Panc1 (cell line): ENCODE data around the gene PRKG1. TPM values are rescaled to one million over a fixed set of nuclear protein-coding genes. Genes with fewer than 3 reads are reported as not detected.

Experiments
- ATAC-seq: fragments of 200-7000 bp; cut with Tn5 transposase; 2 replicates; pipeline ENCODE4 v1.9.1; 2020; ENCODE audit warnings: mild to moderate bottlenecking, moderate library complexity
- BruUV-seq: library from RNA; stranded (reverse); fragments of 400-500 nt; replicated peaks from 2 replicates; lab custom pipeline; 2021; lab: Mats Ljungman, UMichigan
- CTCF ChIA-PET: fragments of 300-600 bp; sonication (Branson Sonifier 250); formaldehyde crosslinking; loops from one replicate; lab custom pipeline; 2022; ENCODE audit warnings: antibody characterized with exemption; lab: Charles Lee
- POLR2A ChIA-PET: fragments of 300-600 bp; sonication (Branson Sonifier 250); formaldehyde crosslinking; loops from one replicate; lab custom pipeline; 2022; ENCODE audit warnings: antibody characterized with exemption; lab: Charles Lee
- DNase-seq: peaks from one replicate; pipeline ENCODE4 v3.0.0-alpha.2; 2010; ENCODE audit warnings: low read depth, low spot score
- H3K27ac ChIP-seq: 2 replicates; pipeline ENCODE4 v1.5.1; 2011; ENCODE audit warnings: mild to moderate bottlenecking, low read length, inconsistent platforms
- H3K27me3 ChIP-seq: fragments of 200-500 bp; sonication (Bioruptor generic); 2 replicates; pipeline ENCODE4 v1.6.0; 2014; ENCODE audit warnings: low read length, inconsistent platforms; ENCODE audit not compliant: control insufficient read depth, insufficient read depth
- H3K36me3 ChIP-seq: fragments of 200-500 bp; sonication (Bioruptor generic); 2 replicates; pipeline ENCODE4 v1.5.1; 2014; ENCODE audit warnings: inconsistent platforms, mild to moderate bottlenecking, low read length, moderate library complexity; ENCODE audit not compliant: control insufficient read depth, insufficient read depth
- H3K4me1 ChIP-seq: 2 replicates; pipeline ENCODE4 v1.5.1; 2011; ENCODE audit warnings: inconsistent platforms, mild to moderate bottlenecking, low read length, moderate library complexity; ENCODE audit not compliant: control insufficient read depth, insufficient read depth
- H3K4me3 ChIP-seq, 2 experiments: 2 replicates each; pipeline ENCODE4 v1.5.1; 2011 to 2012; ENCODE audit warnings: low read depth in 2 of 2, low read length in 2 of 2, mild to moderate bottlenecking in 2 of 2, inconsistent platforms in 1 of 2, moderate library complexity in 1 of 2
- H3K9me3 ChIP-seq: fragments of 200-500 bp; sonication (Bioruptor generic); 2 replicates; pipeline ENCODE4 v1.5.1; 2014; ENCODE audit warnings: low read depth, mild to moderate bottlenecking, inconsistent platforms, low read length, moderate library complexity; ENCODE audit not compliant: control insufficient read depth, insufficient read depth
- CTCF ChIP-seq: fragments of 450-650 bp; IDR thresholded peaks from 2 replicates; pipeline ENCODE4 v1.5.1; 2017; ENCODE audit warnings: mild to moderate bottlenecking
- POLR2AphosphoS5 ChIP-seq: IDR thresholded peaks from 2 replicates; pipeline ENCODE4 v1.6.1; 2012; ENCODE audit warnings: mild to moderate bottlenecking, low read depth, low read length, moderate library complexity
- REST ChIP-seq, 2 experiments: IDR thresholded peaks; 2 replicates each; pipeline ENCODE4 v1.6.1; 2011 to 2012; ENCODE audit warnings: low read depth in 2 of 2, control low read depth in 1 of 2, low read length in 1 of 2, mild to moderate bottlenecking in 1 of 2, moderate library complexity in 1 of 2; ENCODE audit not compliant: insufficient read depth in 1 of 2
- SIN3A ChIP-seq: IDR thresholded peaks from 2 replicates; pipeline ENCODE4 v1.6.1; 2012; ENCODE audit warnings: low read depth, mild to moderate bottlenecking, low read length, moderate library complexity, borderline replicate concordance; ENCODE audit not compliant: insufficient read depth
- TCF7L2 ChIP-seq: IDR thresholded peaks from 2 replicates; pipeline ENCODE4 v1.6.1; 2011; ENCODE audit warnings: mild to moderate bottlenecking, low read depth, low read length, inconsistent platforms
- in situ Hi-C: cut with HindIII; loops from 2 replicates; pipeline ENCODE4 v1.10.0; 2016; ENCODE audit warnings: low sequenced_read_pairs, low pct_unique_long_range_greater_than_20kb
- intact Hi-C: fragments of 100-400 bp; cut with micrococcal nuclease; formaldehyde crosslinking; loops from one replicate; pipeline ENCODE4 v1.10.0; 2022; ENCODE audit not compliant: unreplicated experiment
- total RNA-seq: library from RNA; stranded (reverse); gene quantifications from one replicate; pipeline ENCODE4 v1.2.1, GENCODE V29; 2021; ENCODE audit not compliant: unreplicated experiment

PRKG1 gene
- total RNA-seq, 1 experiment from 2014 or later, result 0.92 TPM

- Histone ChIP-seq H3K4me1 (no peaks in the 10 kb centered on the region), H3K9me3 (no peaks in the 10 kb centered on the region), H3K36me3 (no peaks in the 10 kb centered on the region), H3K27ac (no peak overlapping the region), H3K4me3 (no peak overlapping the region), H3K27me3 (no peaks in the 10 kb centered on the region)
- ATAC-seq (no peak), DNase-seq (no peak)
- ChIA-PET CTCF (no interaction called here), POLR2A (no interaction called here)
- no peak for TF ChIP-seq REST (IDR thresholded peaks at IDR 0.05; ENCODE audit: insufficient read depth in 1 of 2, low read depth in 2 of 2, low read length in 1 of 2)
- TF ChIP-seq SIN3A, result no peak
- no peak for TF ChIP-seq CTCF
- TF ChIP-seq POLR2AphosphoS5, result no peak
- no peak for TF ChIP-seq TCF7L2
- intact Hi-C loops, result no loop called here
- no TSS peak for BruUV-seq
- in situ Hi-C loops, result no loop called here
These were observed 1134.1 kb downstream of the PRKG1 start for GRCh38 chr10:52208365-52208764.

GRCh38 chr10:52210161-52210560, 1135.9 kb downstream of the PRKG1 start:
- H3K27me3 ChIP-seq, result no peaks in the 10 kb centered on the region
- no peaks in the 10 kb centered on the region for H3K9me3 ChIP-seq
- TF ChIP-seq SIN3A, result no peak
- no peak for TF ChIP-seq TCF7L2
- TF ChIP-seq REST (IDR thresholded peaks at IDR 0.05; ENCODE audit: insufficient read depth in 1 of 2, low read depth in 2 of 2, low read length in 1 of 2), result no peak
- no peak for TF ChIP-seq CTCF
- TF ChIP-seq POLR2AphosphoS5, result no peak
- no peak overlapping the region for H3K4me3 ChIP-seq
- intact Hi-C loops (loop anchor here (10.0 kb wide), 2 partner anchors 205 to 825 kb away; no protein-coding TSS in a partner anchor), in situ Hi-C loops (no loop called here)
- no peak for ATAC-seq
- no TSS peak for BruUV-seq
- H3K36me3 ChIP-seq, result no peaks in the 10 kb centered on the region
- CTCF ChIA-PET, result no interaction called here
- H3K27ac ChIP-seq, result no peak overlapping the region
- no peak for DNase-seq
- no peaks in the 10 kb centered on the region for H3K4me1 ChIP-seq
- POLR2A ChIA-PET, result no interaction called here
